Activated CD8-positive, alpha-beta T cell treated with anti-CD3 and anti-CD28 coated beads for 36 hours (primary cell): ENCODE data around the gene SFXN5. TPM values are rescaled to one million over a fixed set of nuclear protein-coding genes. Genes with fewer than 3 reads are reported as not detected.
A peak's percentile ranks its signal among the peaks of the same experiment; 100 is the strongest.

ENCODE experiments used
- ATAC-seq: fragments of 200-7000 bp; cut with Tn5 transposase; one replicate; pipeline ENCODE4 v1.10.0; 2021; ENCODE audit warnings: mild to moderate bottlenecking, moderate library complexity
- CTCF ChIA-PET: fragments of 350-600 bp; sonication (Branson Sonifier 250); formaldehyde crosslinking; loops from one replicate; lab custom pipeline; 2021; ENCODE audit warnings: antibody characterized with exemption; lab: Charles Lee
- POLR2A ChIA-PET: fragments of 350-600 bp; sonication (Branson Sonifier 250); formaldehyde crosslinking; loops from one replicate; lab custom pipeline; 2021; ENCODE audit warnings: antibody characterized with exemption; lab: Charles Lee
- DNase-seq: peaks from one replicate; pipeline ENCODE4 v3.0.0-alpha.2; 2020
- H3K27ac Mint-ChIP-seq: one replicate; pipeline ENCODE4 v1.8.0; 2021; ENCODE audit warnings: mild to moderate bottlenecking, mixed read lengths
- H3K27me3 Mint-ChIP-seq: one replicate; pipeline ENCODE4 v1.8.0; 2021; ENCODE audit warnings: mixed read lengths
- H3K36me3 Mint-ChIP-seq: one replicate; pipeline ENCODE4 v1.8.0; 2021; ENCODE audit warnings: low read depth, mixed read lengths
- H3K4me1 Mint-ChIP-seq: one replicate; pipeline ENCODE4 v1.8.0; 2021; ENCODE audit warnings: low read depth, mixed read lengths
- H3K4me3 Mint-ChIP-seq: one replicate; pipeline ENCODE4 v1.8.0; 2021; ENCODE audit warnings: mild to moderate bottlenecking, moderate library complexity, mixed read lengths
- H3K9me3 Mint-ChIP-seq: one replicate; pipeline ENCODE4 v1.8.0; 2021; ENCODE audit warnings: mixed read lengths
- CTCF ChIP-seq: fragments of 200-600 bp; IDR thresholded peaks from one replicate; pipeline ENCODE4 v1.8.0; 2022; ENCODE audit warnings: antibody characterized with exemption, mild to moderate bottlenecking
- intact Hi-C: fragments of 100-400 bp; cut with micrococcal nuclease; formaldehyde crosslinking; loops from one replicate; pipeline ENCODE4 v1.10.0; 2022
- total RNA-seq, 2 experiments: library from RNA; stranded (reverse); gene quantifications; one replicate each; pipeline ENCODE4 v1.2.3, GENCODE V29; 2021

The SFXN5 gene
- total RNA-seq, 2 experiments from 2014 or later = 7.4 to 9.6 TPM

DNA sequence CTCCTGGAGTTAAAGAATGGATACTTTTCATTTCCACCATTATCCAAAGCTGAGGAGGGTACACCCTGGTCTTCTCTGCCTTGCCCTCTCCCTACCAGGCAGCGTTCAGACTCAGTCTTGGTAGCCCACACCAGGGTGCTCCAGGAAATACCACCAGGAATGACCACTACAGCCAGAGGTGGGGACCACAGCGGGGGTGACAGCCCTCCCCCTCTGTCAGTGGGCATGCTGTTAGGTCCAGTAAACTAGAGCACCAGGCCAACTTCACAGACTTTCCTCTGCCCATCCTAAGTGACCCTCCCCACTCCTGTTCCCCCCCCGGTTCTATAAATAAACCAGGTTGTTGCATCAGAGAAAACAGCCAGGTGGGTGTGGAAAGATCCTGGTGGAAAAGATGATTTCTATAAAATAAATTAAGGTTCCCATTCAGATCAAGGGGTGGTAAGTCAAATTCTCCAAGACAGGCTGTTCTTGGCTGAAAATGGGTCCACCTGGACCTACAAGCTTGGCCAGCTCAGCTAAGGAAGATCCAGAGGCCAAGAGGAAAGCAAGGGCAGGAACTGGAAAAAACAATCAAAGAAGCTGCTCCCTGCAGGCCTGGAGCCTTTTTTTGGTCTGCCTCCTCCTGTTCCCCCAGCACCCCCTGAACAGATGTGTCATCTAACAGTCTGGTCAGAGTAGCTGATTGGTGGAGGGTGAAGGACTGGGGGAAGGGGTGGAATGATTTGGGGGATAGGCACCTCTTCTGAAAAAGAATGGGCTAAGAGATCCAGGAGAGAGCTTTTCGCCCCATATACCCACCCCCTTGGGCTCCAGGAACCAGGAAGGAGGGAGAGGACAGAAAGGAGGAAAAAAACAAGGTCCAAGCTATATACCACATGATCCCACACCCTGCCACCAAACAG lies 38.9 kb upstream of the SFXN5 start:
- Mint-ChIP-seq H3K27me3 (peaks cover 7% of the 10 kb centered on the region), H3K4me3 (peak overlapping the region; percentile 81), H3K9me3 (no peaks in the 10 kb centered on the region), H3K4me1 (peaks cover 18% of the 10 kb centered on the region), H3K27ac (no peak overlapping the region), H3K36me3 (no peaks in the 10 kb centered on the region)
- CTCF ChIA-PET = interaction anchor here (1.6 to 3.9 kb wide), 5 partner anchors 10 to 223 kb away, joined by 3 to 20 read pairs (median 9); partner anchors contain the start of gene SPR
- ATAC-seq (no peak), DNase-seq (no peak)
- intact Hi-C loops = no loop called here
- TF ChIP-seq CTCF = no peak
- POLR2A ChIA-PET = interaction anchor here (0.6 kb wide), 1 partner anchor 1615 kb away, joined by 3 read pairs; no protein-coding TSS in a partner anchor

- no peaks in the 10 kb centered on the region for H3K36me3 Mint-ChIP-seq
- H3K27me3 Mint-ChIP-seq = peaks cover 7% of the 10 kb centered on the region
- POLR2A ChIA-PET = interaction anchor here (0.6 kb wide), 1 partner anchor 1616 kb away, joined by 3 read pairs; no protein-coding TSS in a partner anchor
- CTCF ChIA-PET = interaction anchor here (0.9 to 3.9 kb wide), 3 partner anchors 24 to 68 kb away, joined by 3 to 20 read pairs (median 16); no protein-coding TSS in a partner anchor
- intact Hi-C loops = no loop called here
- no peak for DNase-seq
- H3K9me3 Mint-ChIP-seq = no peaks in the 10 kb centered on the region
- TF ChIP-seq CTCF = no peak
- H3K27ac Mint-ChIP-seq = no peak overlapping the region
- no peak for ATAC-seq
- H3K4me3 Mint-ChIP-seq = no peak overlapping the region
- peaks cover 18% of the 10 kb centered on the region for H3K4me1 Mint-ChIP-seq
Measured at GRCh38 chr2:73109431-73110167, 38.1 kb upstream of the SFXN5 start.

DNA sequence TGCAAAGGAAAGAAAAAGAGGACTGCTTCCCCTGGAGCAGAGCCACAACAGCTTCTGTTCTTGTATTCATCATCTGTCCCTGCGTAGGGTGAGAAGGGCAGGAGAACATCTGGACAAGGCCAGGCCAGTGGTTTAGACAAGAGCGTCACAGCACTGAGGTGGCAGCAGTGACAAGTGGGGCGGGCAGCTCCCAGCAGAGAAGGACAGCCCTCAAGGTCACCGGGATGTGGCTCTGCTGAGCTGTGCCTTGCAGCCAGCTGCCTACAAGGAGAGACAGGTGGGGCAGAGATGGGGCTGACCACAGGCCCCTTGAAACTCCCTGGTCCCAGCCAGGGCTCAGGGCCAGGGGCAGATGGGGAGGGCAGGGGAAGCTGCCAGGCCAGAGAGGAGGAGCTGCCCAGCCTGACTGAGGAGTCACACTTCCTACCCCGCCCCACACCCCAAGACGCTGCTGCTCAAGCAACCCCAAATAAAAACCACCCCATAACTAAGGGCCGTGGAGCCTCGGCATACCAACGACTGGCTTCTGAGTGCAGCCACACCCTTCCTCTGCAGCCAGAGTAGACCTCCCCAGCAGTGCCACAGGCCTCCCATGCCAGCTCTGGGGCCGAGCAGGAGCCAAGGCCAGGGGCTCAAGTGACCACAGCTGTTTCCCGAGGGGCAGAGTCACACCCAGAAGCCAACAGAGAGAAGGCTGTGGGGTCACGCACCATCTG lies 35.9 kb upstream of the SFXN5 start:
- no peaks in the 10 kb centered on the region for H3K9me3 Mint-ChIP-seq
- ATAC-seq = no peak
- no peak for DNase-seq
- CTCF ChIA-PET = interaction anchor here (0.6 to 1.9 kb wide), 3 partner anchors 21 to 550 kb away, joined by 3 to 9 read pairs (median 6); no protein-coding TSS in a partner anchor
- no peaks in the 10 kb centered on the region for H3K36me3 Mint-ChIP-seq
- intact Hi-C loops = no loop called here
- POLR2A ChIA-PET = no interaction called here
- H3K4me1 Mint-ChIP-seq = peaks cover 18% of the 10 kb centered on the region
- peaks cover 7% of the 10 kb centered on the region for H3K27me3 Mint-ChIP-seq
- H3K27ac Mint-ChIP-seq = no peak overlapping the region
- no peak for TF ChIP-seq CTCF
- H3K4me3 Mint-ChIP-seq = no peak overlapping the region

GRCh38 chr2:73106791-73107190 lies 35.3 kb upstream of the SFXN5 start:
- DNase-seq (no peak), ATAC-seq (no peak)
- no peak for TF ChIP-seq CTCF
- ChIA-PET CTCF (interaction anchor here (1.4 to 1.9 kb wide), 2 partner anchors 20 to 70 kb away, joined by 6 to 9 read pairs; no protein-coding TSS in a partner anchor), POLR2A (no interaction called here)
- intact Hi-C loops = no loop called here
- H3K27ac Mint-ChIP-seq = no peak overlapping the region
- H3K36me3 Mint-ChIP-seq = no peaks in the 10 kb centered on the region
- H3K4me3 Mint-ChIP-seq = no peak overlapping the region
- H3K27me3 Mint-ChIP-seq = peaks cover 7% of the 10 kb centered on the region
- H3K9me3 Mint-ChIP-seq = no peaks in the 10 kb centered on the region
- H3K4me1 Mint-ChIP-seq = peaks cover 14% of the 10 kb centered on the region
